GM21723 (cell line): ENCODE data around the gene SCIN.
"Not testable (repeated sequence)": the region's sequence is repeated elsewhere in the genome, so short reads cannot be mapped to it uniquely, and the experiment has no call there.

Source experiments
- ATAC-seq: cut with Tn5 transposase; IDR thresholded peaks from one replicate; pipeline ENCODE4 v1.9.1; 2021; ENCODE audit warnings: mild to moderate bottlenecking, moderate library complexity; ENCODE audit not compliant: unreplicated experiment

Gene SCIN

GRCh38 chr7:12645212-12645611 lies 74.7 kb downstream of the SCIN start:
- not testable (repeated sequence) for ATAC-seq

GRCh38 chr7:12646139-12646538 lies 75.6 kb downstream of the SCIN start:
- ATAC-seq, result no peak

GRCh38 chr7:12647364-12648219 lies 77.1 kb downstream of the SCIN start:
- ATAC-seq, result no peak

- ATAC-seq, result no peak
These were observed 78.3 kb downstream of the SCIN start for GRCh38 chr7:12648704-12649261.

- no peak for ATAC-seq
These were observed 78.8 kb downstream of the SCIN start for GRCh38 chr7:12649348-12649747.

- ATAC-seq, result no peak
These were observed 79.6 kb downstream of the SCIN start for GRCh38 chr7:12650080-12650479.

- no peak for ATAC-seq
These were observed 82.6 kb downstream of the SCIN start for GRCh38 chr7:12653110-12653509.

- no peak for ATAC-seq
These were observed 83.0 kb downstream of the SCIN start for GRCh38 chr7:12653518-12653917.

GRCh38 chr7:12655161-12655560 lies 84.6 kb downstream of the SCIN start:
- ATAC-seq, result no peak

GRCh38 chr7:12660423-12660822 lies 89.9 kb downstream of the SCIN start:
- ATAC-seq, result not testable (repeated sequence)

GRCh38 chr7:12660986-12661385 lies 90.5 kb downstream of the SCIN start:
- ATAC-seq, result not testable (repeated sequence)

- ATAC-seq, result no peak
These were observed 91.1 kb downstream of the SCIN start for GRCh38 chr7:12661581-12661980.

GRCh38 chr7:12670000-12670729 lies 99.6 kb downstream of the SCIN start:
- no peak for ATAC-seq

GRCh38 chr7:12670743-12671520 lies 100.4 kb downstream of the SCIN start:
- no peak for ATAC-seq

- ATAC-seq, result not testable (repeated sequence)
These were observed 102.9 kb downstream of the SCIN start for GRCh38 chr7:12673436-12673835.

GRCh38 chr7:12674053-12674452 lies 103.5 kb downstream of the SCIN start:
- no peak for ATAC-seq

- peak; percentile 84 for ATAC-seq
These were observed 104.3 kb downstream of the SCIN start for GRCh38 chr7:12674861-12675260.

- no peak for ATAC-seq
These were observed 113.4 kb downstream of the SCIN start for GRCh38 chr7:12683678-12684585.

- ATAC-seq, result no peak
These were observed 114.2 kb downstream of the SCIN start for GRCh38 chr7:12684733-12685132.

- no peak for ATAC-seq
These were observed 115.0 kb downstream of the SCIN start for GRCh38 chr7:12685550-12685949.
